ENCODE results near the gene BLNK. TPM values are rescaled to one million over a fixed set of nuclear protein-coding genes. Genes with fewer than 3 reads are reported as not detected.

BLNK gene
- total and polyA plus RNA-seq, 7 donors, result 0.15 to 3.7 (median 1.1) TPM

- Histone ChIP-seq H3K9me3 (no peaks in the 10 kb centered on the region), H3K27ac (no peak overlapping the region), H3K27me3 (ENCODE audit: insufficient read depth in 3 of 3, low read length in 2 of 3) (no peaks in the 10 kb centered on the region), H3K4me3 (no peak overlapping the region), H3K36me3 (ENCODE audit: insufficient read depth in 1 of 2, low read depth in 1 of 2) (no peaks in the 10 kb centered on the region), H3K4me1 (no peaks in the 10 kb centered on the region)
- ATAC-seq (no peak), DNase-seq (no peak)
- intact Hi-C loops (cut with DNase I), result no loop called here
- TF ChIP-seq CTCF (IDR thresholded peaks at IDR 0.05), result no peak
- WGBS, 3 donors, result 91 to 96% (median 92%) methylated on average over 4 of the region's 4 CpGs
Measured at GRCh38 chr10:96243296-96243695, 28.1 kb downstream of the BLNK start.

GRCh38 chr10:96242822-96243221 is 28.5 kb downstream of the BLNK start:
- H3K4me3 ChIP-seq, result no peak overlapping the region
- no peak for TF ChIP-seq CTCF (IDR thresholded peaks at IDR 0.05)
- H3K36me3 ChIP-seq (ENCODE audit: insufficient read depth in 1 of 2, low read depth in 1 of 2), result no peaks in the 10 kb centered on the region
- DNase-seq, result no peak
- H3K9me3 ChIP-seq, result no peaks in the 10 kb centered on the region
- intact Hi-C loops (cut with DNase I), result no loop called here
- WGBS, 3 donors, result 77 to 83% (median 80%) methylated on average over 2 of the region's 2 CpGs
- H3K4me1 ChIP-seq, result no peaks in the 10 kb centered on the region
- ATAC-seq, result no peak
- no peaks in the 10 kb centered on the region for H3K27me3 ChIP-seq (ENCODE audit: insufficient read depth in 3 of 3, low read length in 2 of 3)
- H3K27ac ChIP-seq, result no peak overlapping the region

- ATAC-seq (peak in 1 of 4 donors; percentile 50), DNase-seq (no peak)
- TF ChIP-seq CTCF (IDR thresholded peaks at IDR 0.05), result no peak
- H3K27ac ChIP-seq, result no peak overlapping the region
- H3K27me3 ChIP-seq (ENCODE audit: insufficient read depth in 3 of 3, low read length in 2 of 3), result no peaks in the 10 kb centered on the region
- 29 to 40% (median 33%) methylated on average over 4 of the region's 4 CpGs for WGBS, 3 donors
- intact Hi-C loops (cut with DNase I), result no loop called here
- no peak overlapping the region for H3K4me3 ChIP-seq
- no peaks in the 10 kb centered on the region for H3K36me3 ChIP-seq (ENCODE audit: insufficient read depth in 1 of 2, low read depth in 1 of 2)
- H3K9me3 ChIP-seq, result no peaks in the 10 kb centered on the region
- no peaks in the 10 kb centered on the region for H3K4me1 ChIP-seq
Measured at GRCh38 chr10:96238646-96239623, 32.4 kb downstream of the BLNK start.

GRCh38 chr10:96236876-96237275 is 34.5 kb downstream of the BLNK start:
- WGBS, 3 donors, result 75 to 100% (median 92%) methylated on average over 1 of the region's 1 CpG
- no peak overlapping the region for H3K27ac ChIP-seq

More at GRCh38 chr10:96236876-96237275, 34.5 kb downstream of the BLNK start:
- Histone ChIP-seq H3K4me1 (no peaks in the 10 kb centered on the region), H3K4me3 (no peak overlapping the region), H3K36me3 (ENCODE audit: insufficient read depth in 1 of 2, low read depth in 1 of 2) (no peaks in the 10 kb centered on the region), H3K27me3 (ENCODE audit: insufficient read depth in 3 of 3, low read length in 2 of 3) (no peaks in the 10 kb centered on the region), H3K9me3 (no peaks in the 10 kb centered on the region)
- ATAC-seq (peak in 2 of 4 donors; percentile 30 to 50), DNase-seq (no peak)
- intact Hi-C loops (cut with DNase I), result no loop called here
- no peak for TF ChIP-seq CTCF (IDR thresholded peaks at IDR 0.05)

Measured in psoas muscle (tissue), 8 donors.